GM03348 (cell line): Measurements from ENCODE around the gene CHSY1.
"Not testable (repeated sequence)": the region's sequence is repeated elsewhere in the genome, so short reads cannot be mapped to it uniquely, and the experiment has no call there.

Source experiments
- DNase-seq: peaks from one replicate; pipeline ENCODE4 v3.0.0; 2012; ENCODE audit warnings: low spot score

Gene CHSY1

GRCh38 chr15:101244036-101244781 is 7.6 kb downstream of the CHSY1 start:
- peak; percentile 66 for DNase-seq

- no peak for DNase-seq
Observed at GRCh38 chr15:101243420-101243819, 8.4 kb downstream of the CHSY1 start.

DNA sequence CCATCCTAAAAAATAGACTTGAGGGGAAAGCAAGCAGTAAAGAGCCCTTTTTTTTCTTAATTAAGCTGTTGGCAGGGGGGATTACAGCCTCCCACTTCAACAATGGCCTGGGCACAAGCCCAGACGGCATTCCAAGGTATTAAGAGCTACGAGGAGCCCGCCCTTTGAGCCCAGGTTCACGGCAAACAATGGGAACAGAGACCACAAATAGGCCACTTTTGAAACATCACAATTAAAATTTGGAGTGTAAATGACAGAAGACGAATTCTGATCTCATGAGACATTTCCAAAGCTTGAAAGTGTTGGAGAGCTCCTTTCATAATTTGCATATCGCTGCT is 8.9 kb downstream of the CHSY1 start:
- DNase-seq = no peak

GRCh38 chr15:101242160-101242998 is 9.5 kb downstream of the CHSY1 start:
- DNase-seq = peak; percentile 24

GRCh38 chr15:101240358-101240757 is 11.5 kb downstream of the CHSY1 start:
- DNase-seq = no peak

GRCh38 chr15:101239724-101240136 is 12.1 kb downstream of the CHSY1 start:
- no peak for DNase-seq

GRCh38 chr15:101237251-101237650 is 14.6 kb downstream of the CHSY1 start:
- no peak for DNase-seq

DNA sequence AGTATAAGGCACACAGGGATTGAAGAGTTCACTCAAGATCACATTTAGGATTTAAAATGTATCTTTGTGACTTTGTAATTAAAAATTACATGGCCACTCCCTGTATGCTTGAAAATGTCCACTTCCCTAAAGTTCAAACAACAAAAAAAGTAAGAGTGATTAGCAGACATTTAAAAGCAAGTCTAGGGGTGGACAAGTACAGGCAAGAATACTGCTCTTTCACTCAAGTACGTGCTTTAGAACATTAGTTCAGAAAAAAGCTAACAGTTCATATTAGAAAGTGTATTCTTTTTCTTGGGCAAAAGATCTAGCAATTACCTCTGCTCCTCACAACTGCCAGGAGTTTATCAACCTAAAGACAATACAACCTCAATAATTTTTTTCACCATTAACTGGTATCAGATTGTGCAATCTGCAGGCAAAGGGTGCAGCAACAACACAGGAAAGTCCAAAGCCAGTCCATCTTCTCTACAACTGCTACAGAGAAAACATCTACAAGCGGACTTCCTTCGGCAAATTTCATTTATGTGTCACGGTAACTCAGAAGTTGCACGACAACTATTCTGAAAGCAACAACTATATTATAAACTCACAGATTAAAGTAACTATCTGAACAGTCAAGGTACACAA is 18.1 kb downstream of the CHSY1 start:
- no peak for DNase-seq

DNA sequence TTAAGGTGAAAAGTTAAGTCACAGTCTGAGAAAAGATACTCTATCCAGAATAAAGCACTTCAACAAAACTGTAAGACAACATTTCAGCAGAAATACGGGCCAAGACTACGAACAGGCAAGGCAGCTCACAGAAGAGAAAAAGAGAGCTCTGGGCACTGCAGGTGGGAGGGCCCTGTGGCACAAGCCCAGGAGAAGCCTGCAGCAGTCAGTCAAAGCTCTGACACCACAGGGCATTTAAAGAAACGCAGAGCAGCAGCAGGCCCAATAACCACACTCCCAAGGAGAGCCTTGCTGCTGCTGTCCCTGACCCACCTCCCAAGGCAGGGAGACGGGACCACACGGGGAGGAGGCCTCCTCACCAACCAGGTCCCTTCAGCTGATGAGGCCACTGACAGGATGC is 19.2 kb downstream of the CHSY1 start:
- no peak for DNase-seq

DNA sequence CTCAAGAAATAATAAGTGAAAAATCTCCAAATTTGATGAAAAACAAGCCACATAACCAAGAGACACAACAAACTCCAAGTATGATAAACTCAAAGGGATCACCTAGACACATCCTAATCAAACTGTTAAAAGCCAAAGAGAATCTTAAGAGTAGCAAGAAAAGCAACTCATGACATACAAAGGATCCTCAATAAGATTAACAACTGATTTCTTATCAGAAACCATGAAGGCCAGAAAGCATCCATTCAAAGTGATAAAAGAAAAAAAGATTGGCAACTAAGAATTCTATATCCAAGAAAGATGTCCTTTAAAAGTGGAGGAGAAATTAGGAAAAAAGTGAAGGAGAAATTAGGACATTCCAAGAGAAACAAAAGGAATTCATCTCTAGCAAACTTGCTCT is 23.5 kb downstream of the CHSY1 start:
- DNase-seq = no peak

DNA sequence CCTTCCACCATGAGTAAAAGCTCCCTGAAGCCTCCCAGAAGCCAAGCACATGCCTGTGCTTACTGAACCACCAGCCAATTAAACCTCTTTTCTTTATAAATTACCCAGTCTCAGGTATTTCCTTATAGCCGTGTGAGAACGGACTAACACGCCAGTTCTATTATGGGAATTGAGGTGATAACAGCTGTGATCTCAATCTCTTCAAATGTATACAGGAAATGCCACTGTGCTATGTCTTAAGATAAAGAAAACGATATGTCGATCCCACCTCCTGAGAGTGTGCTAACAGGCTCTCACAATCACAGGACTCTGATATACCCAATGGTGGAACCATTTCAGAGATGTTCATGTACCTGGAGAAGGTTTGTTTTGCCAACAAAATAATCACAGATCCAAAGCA is 26.2 kb downstream of the CHSY1 start:
- DNase-seq = no peak

DNA sequence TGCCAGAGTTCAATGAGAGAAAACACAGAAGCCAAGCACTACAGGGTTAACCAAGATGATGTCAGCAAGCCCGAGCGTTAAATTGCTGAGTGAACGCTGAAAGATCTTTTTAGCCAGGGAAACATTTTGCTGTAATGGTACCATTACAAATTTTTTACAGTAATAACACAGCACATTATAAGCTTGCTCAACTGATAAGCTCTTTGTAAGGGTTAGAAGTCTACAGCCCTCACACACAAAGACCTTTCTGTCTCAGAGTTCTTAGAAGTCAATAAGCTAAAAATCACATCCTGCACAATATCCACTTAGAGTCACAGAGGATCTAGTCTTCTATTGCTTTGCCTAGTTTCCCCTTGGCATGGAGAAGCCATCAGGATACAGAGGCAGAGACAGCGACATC is 29.9 kb downstream of the CHSY1 start:
- no peak for DNase-seq

GRCh38 chr15:101220060-101220459 is 31.8 kb downstream of the CHSY1 start:
- DNase-seq = no peak

GRCh38 chr15:101219441-101219840 is 32.4 kb downstream of the CHSY1 start:
- DNase-seq = no peak

DNA sequence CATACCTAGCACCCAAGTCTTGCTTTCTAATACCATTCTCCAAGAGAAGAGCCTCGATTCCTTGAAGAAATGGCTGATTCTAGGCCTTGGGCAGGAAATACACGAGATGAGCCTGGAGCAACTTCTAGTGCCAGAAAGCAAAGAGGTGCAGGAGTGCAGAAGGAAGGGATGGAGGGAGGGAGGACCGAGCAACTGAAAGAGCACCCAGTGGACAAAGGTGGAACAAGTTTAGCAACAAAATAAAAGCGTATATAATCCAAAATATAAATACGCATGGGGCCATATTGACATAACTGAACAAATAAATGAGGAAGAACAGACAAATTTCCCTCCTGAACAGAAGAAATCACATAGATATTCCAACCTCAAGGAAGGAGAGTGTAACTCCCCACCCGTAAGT is 34.4 kb downstream of the CHSY1 start:
- no peak for DNase-seq

DNA sequence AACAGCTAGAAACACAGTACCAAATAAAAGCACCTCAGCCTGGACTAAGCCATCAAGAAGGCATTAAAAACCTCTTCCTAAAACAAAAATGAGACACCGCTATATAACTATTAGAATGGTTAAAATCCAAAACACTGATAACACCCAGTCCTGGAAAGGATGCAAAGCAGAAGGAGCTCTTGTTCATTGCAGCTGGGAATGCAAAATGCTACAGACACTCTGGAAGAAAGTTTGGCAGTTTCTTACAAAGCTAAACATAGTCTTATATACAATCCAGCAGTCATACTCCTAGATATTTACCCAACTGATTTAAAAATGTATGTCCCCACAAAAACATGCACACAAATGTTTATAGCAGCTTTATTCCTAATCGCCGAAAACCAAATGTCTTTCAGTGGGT is 35.7 kb downstream of the CHSY1 start:
- DNase-seq = no peak

- DNase-seq = no peak
Observed at GRCh38 chr15:101215681-101216080, 36.2 kb downstream of the CHSY1 start.

GRCh38 chr15:101214435-101215097 is 37.3 kb downstream of the CHSY1 start:
- DNase-seq = not testable (repeated sequence)

- DNase-seq = no peak
Observed at GRCh38 chr15:101213570-101213969, 38.3 kb downstream of the CHSY1 start.

DNA sequence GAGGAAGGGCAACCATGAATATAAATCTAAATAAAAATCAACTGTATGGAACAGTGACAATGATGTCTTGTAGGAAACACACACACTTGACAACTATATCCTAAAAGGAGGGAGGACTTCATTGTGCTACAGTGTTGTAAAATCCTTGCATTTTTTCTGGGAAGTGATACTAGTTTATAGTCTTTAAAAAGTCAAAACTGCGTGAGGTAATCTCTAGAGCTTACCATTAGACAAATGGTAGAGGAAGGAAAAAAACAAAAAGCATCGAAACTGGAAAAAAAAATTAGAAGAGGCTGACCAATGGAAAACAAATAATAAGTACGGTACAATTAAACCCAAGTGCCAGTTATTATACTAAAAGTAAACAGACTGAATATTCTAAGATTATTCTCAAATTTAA is 38.7 kb downstream of the CHSY1 start:
- no peak for DNase-seq

- no peak for DNase-seq
Observed at GRCh38 chr15:101211897-101212296, 40.0 kb downstream of the CHSY1 start.

DNA sequence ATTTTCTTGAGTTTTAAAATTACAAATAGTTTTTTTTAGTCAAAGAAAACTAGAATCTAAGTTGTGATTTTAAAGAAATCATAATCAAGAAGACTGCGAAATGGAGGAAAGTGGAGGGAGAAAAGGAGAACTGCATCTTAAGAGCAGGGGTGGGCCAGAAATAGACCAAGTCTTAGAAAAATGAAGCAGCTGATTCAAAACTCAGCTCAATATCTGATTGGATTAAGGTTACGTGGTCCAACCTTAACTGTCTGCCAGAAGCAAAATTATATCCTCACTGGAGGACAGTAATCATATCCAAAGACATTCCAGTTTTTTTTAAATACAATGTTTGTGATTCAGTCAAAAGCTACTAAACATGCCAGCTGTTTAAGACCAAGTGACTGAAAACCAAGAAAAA is 41.4 kb downstream of the CHSY1 start:
- peak; percentile 27 for DNase-seq

DNA sequence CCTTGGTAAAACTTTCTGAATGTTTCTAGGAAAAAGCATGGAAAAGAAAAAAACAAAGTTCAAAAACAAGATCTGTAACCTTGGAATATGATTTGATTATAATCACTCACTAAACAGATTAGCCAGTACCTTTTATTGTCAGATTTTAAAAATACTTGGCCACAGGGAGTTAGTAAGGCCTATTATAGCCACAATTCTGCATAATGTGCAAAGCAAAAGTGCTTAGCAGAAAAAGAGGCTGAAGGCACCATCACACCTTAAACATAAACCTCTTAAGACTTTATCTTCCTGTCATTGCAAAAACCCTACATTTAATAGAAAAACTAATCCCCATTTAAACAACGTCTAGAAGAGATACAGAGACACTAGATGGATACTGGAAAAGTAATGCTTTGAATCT is 41.8 kb downstream of the CHSY1 start:
- no peak for DNase-seq
